ENCODE data around the gene XPO1. TPM values are rescaled to one million over a fixed set of nuclear protein-coding genes. Genes with fewer than 3 reads are reported as not detected.

The XPO1 gene
- total and polyA plus RNA-seq, 2 donors (not counting 3 experiments of a cell fraction or from before 2014, with no cell fraction given): 46.7 to 166 TPM

GRCh38 chr2:61575447-61575859 lies 37.3 kb upstream of the XPO1 start:
- Histone ChIP-seq H3K9me1 (replicated peaks; ENCODE audit: control insufficient read depth, extremely low read depth, insufficient read depth, low read length) (no peaks in the 10 kb centered on the region), H3K4me2 (ENCODE audit: insufficient read depth, low read length) (no peak overlapping the region), H3K4me1 (ENCODE audit: control insufficient read depth, extremely low read depth, insufficient read depth, low read length) (peaks cover 2% of the 10 kb centered on the region), H3K4me3 (replicated peaks in 1 of 3; ENCODE audit: insufficient read depth in 1 of 3, low read depth in 1 of 3, low read length in 3 of 3) (no peak overlapping the region), H3K36me3 (ENCODE audit: control insufficient read depth in 2 of 2, extremely low read depth in 1 of 2, insufficient read depth in 2 of 2, low read length in 2 of 2) (no peaks in the 10 kb centered on the region), H3K27ac (ENCODE audit: insufficient read depth, low read depth, low read length) (no peak overlapping the region), H3K27me3 (ENCODE audit: control insufficient read depth in 2 of 2, insufficient read depth in 2 of 2, low read length in 2 of 2) (no peaks in the 10 kb centered on the region), H3K9me3 (replicated peaks; ENCODE audit: control insufficient read depth, insufficient read depth, low read length) (no peaks in the 10 kb centered on the region), H3K79me2 (ENCODE audit: control insufficient read depth, insufficient read depth, low read length) (no peaks in the 10 kb centered on the region), H4K20me1 (replicated peaks; ENCODE audit: control insufficient read depth, extremely low read depth, insufficient read depth, low read length) (no peaks in the 10 kb centered on the region), H3K9ac (replicated peaks; ENCODE audit: extremely low read depth, insufficient read depth, low read length) (no peak overlapping the region), H2AFZ (ENCODE audit: low read depth, low read length) (no peak overlapping the region)
- DNase-seq (ENCODE audit: low read depth, low spot score): no peak
- no peak for FAIRE-seq
- intact Hi-C loops (cut with micrococcal nuclease): no loop called here
- dilution Hi-C loops (cut with MboI; ENCODE audit: extremely low pct_ligation_motif_present, low sequenced_read_pairs): no loop called here
- no TSS peak for BruUV-seq (replicated peaks)
- no peak for TF ChIP-seq POLR2A (IDR thresholded peaks at IDR 0.05; ENCODE audit: low read depth, low read length)
- no peak for TF ChIP-seq POLR2AphosphoS5 (IDR thresholded peaks at IDR 0.05; ENCODE audit: insufficient read depth, low read depth, low read length)
- TF ChIP-seq MAX (IDR thresholded peaks at IDR 0.05; ENCODE audit: insufficient read depth, insufficient read length): no peak
- TF ChIP-seq MYC (IDR thresholded peaks at IDR 0.05; ENCODE audit: low read depth, low read length): no peak
- TF ChIP-seq GATA2 (IDR thresholded peaks at IDR 0.05; ENCODE audit: insufficient read depth, insufficient read length, low read depth, low read length): no peak
- TF ChIP-seq EZH2 (IDR thresholded peaks at IDR 0.05; ENCODE audit: borderline replicate concordance, low read depth, low read length, severe bottlenecking): no peak
- no peak for TF ChIP-seq FOS (IDR thresholded peaks at IDR 0.05; ENCODE audit: borderline replicate concordance, insufficient read depth, low read length)
- no peak for TF ChIP-seq JUN (IDR thresholded peaks at IDR 0.05; ENCODE audit: borderline replicate concordance, insufficient read depth, insufficient read length, low read depth)
- no peak for TF ChIP-seq CTCF (IDR thresholded peaks at IDR 0.05; ENCODE audit: extremely low read depth in 1 of 2, insufficient read depth in 1 of 2, low read depth in 1 of 2, low read length in 2 of 2)
- ChIA-PET POLR2A (no interaction called here), CTCF (no interaction called here)
